Pancreas (tissue), 10 donors: ENCODE measurements around the gene SESTD1. TPM values are rescaled to one million over a fixed set of nuclear protein-coding genes. Genes with fewer than 3 reads are reported as not detected.

Experiments used
- ATAC-seq, 4 donors: fragments of 200-7000 bp; cut with Tn5 transposase; one replicate each; pipeline versions ENCODE4 v1.8.0 to v1.9.1; 2020; ENCODE audit warnings: mild to moderate bottlenecking in 4 of 4, moderate library complexity in 4 of 4
- DNase-seq, 6 donors: peaks; one replicate each; pipeline ENCODE4 v3.0.0-alpha.2; 2020
- FAIRE-seq: peaks from 2 replicates; lab custom pipeline; 2012; peaks lifted over from hg19 to GRCh38; lab: Jason Lieb, UNC
- H3K27ac ChIP-seq, 4 donors: fragments of 200-600 bp; sonication (generic); 1 replicate in 3 of 4; 2 replicates in 1 of 4; pipeline versions ENCODE4 v1.5.0 to v1.8.0; 2020
- H3K27me3 ChIP-seq, 4 donors: fragments of 200-600 bp; one replicate each; pipeline ENCODE4 v1.8.0; 2021
- H3K36me3 ChIP-seq, 3 donors: fragments of 200-600 bp; sonication (generic) in 1 of 3; one replicate each; pipeline versions ENCODE4 v1.5.0 to v1.8.0; 2020 to 2021
- H3K4me1 ChIP-seq, 3 donors: fragments of 200-600 bp; one replicate each; pipeline ENCODE4 v1.8.0; 2021
- H3K4me3 ChIP-seq, 4 donors: fragments of 200-600 bp; sonication (generic) in 2 of 4; one replicate each; pipeline versions ENCODE4 v1.5.0 to v1.8.0; 2020 to 2021
- H3K9me3 ChIP-seq, 4 donors: fragments of 200-600 bp; one replicate each; pipeline ENCODE4 v1.8.0; 2021
- CTCF ChIP-seq, 4 donors: fragments of 200-600 bp; sonication (generic) in 3 of 4; IDR thresholded peaks; one replicate each; pipeline versions ENCODE4 v1.5.0 to v1.8.0; 2021; ENCODE audit warnings: antibody characterized with exemption in 4 of 4
- WGBS, 2 donors: extraction: QIAGEN DNeasy Blood & Tissue Kit; methylation state at CpG; one replicate each; pipeline ENCODE4 v1.1.7; 2013; 5-methylcytosine and 5-hydroxymethylcytosine counted together
- intact Hi-C, 3 donors: fragments of 100-400 bp; cut with DNase I; formaldehyde crosslinking; loops; one replicate each; pipeline versions ENCODE4 v1.11.1 to v1.14.2; 2022
- polyA plus RNA-seq, 2 donors: library from polyadenylated mRNA; stranded (reverse); fragments of 200-250 nt; gene quantifications; one replicate each; pipeline ENCODE4 v1.2.3, GENCODE V29; 2013
- total RNA-seq, 6 donors: library from RNA; stranded (reverse); fragmentation: NEBNext Ultra II Directional in 4 of 6; extraction: Animal tissue kit (Norgen Biotek cat#: 25700) in 4 of 6; gene quantifications; one replicate each; pipeline versions ENCODE4 v1.2.1 to v1.2.4, GENCODE V29; 2021 to 2023
- donor health status: healthy with polysubstance abuse.
- donor health status: DM: no; HTN: no; CAD: no; lungs with moderate emphysema.
- donor health status: DM: no; HTN: no; CAD: no.
- donor health status: control.
- donor health status: control.
- donor health status: Bipolar disorder and iron deficiency.
- donor health status: DM: yes; HTN: yes; CAD: no.
- donor health status: DM: no; HTN: no; CAD: no.
- donor health status: DM: no; HTN: no; CAD: no.
- donor health status: DM: yes; HTN: yes; CAD: no.

Gene SESTD1
- total and polyA plus RNA-seq, 8 donors = 4.0 to 37.0 (median 14.2) TPM

GRCh38 chr2:179270689-179271088, 6.1 kb upstream of the SESTD1 start:
- DNase-seq (no peak), ATAC-seq (no peak), FAIRE-seq (no peak)
- 82 to 91% methylated on average over 2 of the region's 2 CpGs for WGBS, 2 donors
- H3K9me3 ChIP-seq = no peaks in the 10 kb centered on the region
- intact Hi-C loops = no loop called here
- H3K4me3 ChIP-seq = no peak overlapping the region
- H3K27ac ChIP-seq = no peak overlapping the region
- peaks cover 0 to 9% (median 0%) of the 10 kb centered on the region in 3 donors for H3K4me1 ChIP-seq
- no peak for TF ChIP-seq CTCF (IDR thresholded peaks at IDR 0.05)
- H3K27me3 ChIP-seq = no peaks in the 10 kb centered on the region
- H3K36me3 ChIP-seq = no peaks in the 10 kb centered on the region

- DNase-seq (no peak), FAIRE-seq (no peak), ATAC-seq (peak in 1 of 4 donors; percentile 27)
- H3K27me3 ChIP-seq = no peaks in the 10 kb centered on the region
- WGBS, 2 donors = 53 to 55% methylated on average over 1 of the region's 1 CpG
- intact Hi-C loops = no loop called here
- H3K4me1 ChIP-seq = peaks cover 0 to 9% (median 0%) of the 10 kb centered on the region in 3 donors
- TF ChIP-seq CTCF (IDR thresholded peaks at IDR 0.05) = no peak
- no peak overlapping the region for H3K4me3 ChIP-seq
- no peaks in the 10 kb centered on the region for H3K36me3 ChIP-seq
- no peaks in the 10 kb centered on the region for H3K9me3 ChIP-seq
- H3K27ac ChIP-seq = peak overlapping the region in 2 of 4 donors; percentile 33 to 34
These were observed 3.8 kb upstream of the SESTD1 start for GRCh38 chr2:179268277-179268925.

GRCh38 chr2:179266271-179266670, 1.6 kb upstream of the SESTD1 start:
- ATAC-seq = no peak
- peaks cover 3 to 14% (median 13%) of the 10 kb centered on the region in 3 donors for H3K4me1 ChIP-seq
- no peaks in the 10 kb centered on the region for H3K36me3 ChIP-seq
- TF ChIP-seq CTCF (IDR thresholded peaks at IDR 0.05) = no peak
- intact Hi-C loops = no loop called here
- no peaks in the 10 kb centered on the region for H3K27me3 ChIP-seq
- H3K9me3 ChIP-seq = no peaks in the 10 kb centered on the region
- FAIRE-seq = no peak
- DNase-seq = no peak
- H3K27ac ChIP-seq = no peak overlapping the region
- no peak overlapping the region for H3K4me3 ChIP-seq
- WGBS, 2 donors = 65 to 71% methylated on average over 4 of the region's 4 CpGs

GRCh38 chr2:179265082-179265510, 464 bp upstream of the SESTD1 start:
- intact Hi-C loops = no loop called here
- WGBS, 2 donors = 47 to 54% methylated on average over 5 of the region's 5 CpGs
- ATAC-seq (peak in 1 of 4 donors; percentile 16), DNase-seq (no peak), FAIRE-seq (no peak)
- Histone ChIP-seq H3K4me1 (peaks cover 3 to 14% (median 13%) of the 10 kb centered on the region in 3 donors), H3K36me3 (no peaks in the 10 kb centered on the region), H3K9me3 (no peaks in the 10 kb centered on the region), H3K27ac (peak overlapping the region; percentile 34 to 86 (median 73)), H3K4me3 (peak overlapping the region; percentile 48 to 72 (median 56)), H3K27me3 (no peaks in the 10 kb centered on the region)
- no peak for TF ChIP-seq CTCF (IDR thresholded peaks at IDR 0.05)
